GM18505 (cell line): ENCODE measurements around the gene USP22.
A peak's percentile ranks its signal among the peaks of the same experiment; 100 is the strongest.

Source experiments
- ATAC-seq: cut with Tn5 transposase; IDR thresholded peaks from one replicate; pipeline ENCODE4 v1.9.1; 2021; ENCODE audit not compliant: unreplicated experiment
- POLR2A ChIP-seq: IDR thresholded peaks from 4 replicates; pipeline ENCODE4 v1.6.1; 2011; ENCODE audit warnings: borderline replicate concordance; ENCODE audit not compliant: insufficient read depth, insufficient read length; ENCODE audit errors: extremely low read depth

The USP22 gene

DNA sequence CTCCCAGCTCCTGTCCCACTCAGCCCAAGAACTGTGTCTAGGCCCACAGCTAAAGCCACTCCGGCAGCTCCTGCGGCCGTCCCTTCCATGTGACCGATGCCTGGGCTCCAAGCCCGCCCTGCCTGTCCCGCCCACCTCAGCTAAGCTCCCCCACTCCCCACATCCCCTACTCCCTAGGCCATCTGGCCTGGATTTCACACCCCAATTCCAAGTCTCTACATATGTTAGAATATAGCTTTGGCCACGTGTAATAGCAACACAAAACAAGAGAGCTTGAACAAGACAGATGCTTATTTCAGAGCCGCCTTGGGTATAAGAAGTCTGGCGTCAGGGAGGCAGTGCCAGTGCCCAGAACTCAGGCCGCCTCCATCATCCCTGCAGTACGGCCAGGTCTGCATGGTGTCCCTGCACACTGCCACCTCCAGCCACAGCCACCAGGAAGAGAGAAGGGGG, 30.0 kb upstream of the USP22 start:
- TF ChIP-seq POLR2A: no peak
- no peak for ATAC-seq

DNA sequence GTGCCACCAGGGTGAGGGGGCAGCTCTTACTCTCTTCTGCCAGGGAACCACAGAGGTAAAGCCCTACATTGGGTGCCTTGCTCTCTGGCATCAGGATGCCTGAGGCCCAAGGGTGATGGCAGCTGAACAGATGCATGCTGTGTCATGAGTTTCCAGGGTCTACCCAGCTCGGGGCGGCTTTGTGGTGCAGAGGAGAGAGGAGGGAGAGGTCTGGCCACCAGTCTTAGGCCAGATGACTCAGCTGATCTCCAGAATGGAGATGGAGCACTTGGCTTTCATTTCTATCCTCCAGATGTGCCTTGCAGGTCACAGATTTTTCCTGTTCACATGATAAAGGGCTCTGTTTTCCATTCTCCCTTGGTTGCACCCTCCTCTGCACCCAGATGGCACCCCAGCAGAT, 23.6 kb upstream of the USP22 start:
- no peak for TF ChIP-seq POLR2A
- ATAC-seq: no peak

DNA sequence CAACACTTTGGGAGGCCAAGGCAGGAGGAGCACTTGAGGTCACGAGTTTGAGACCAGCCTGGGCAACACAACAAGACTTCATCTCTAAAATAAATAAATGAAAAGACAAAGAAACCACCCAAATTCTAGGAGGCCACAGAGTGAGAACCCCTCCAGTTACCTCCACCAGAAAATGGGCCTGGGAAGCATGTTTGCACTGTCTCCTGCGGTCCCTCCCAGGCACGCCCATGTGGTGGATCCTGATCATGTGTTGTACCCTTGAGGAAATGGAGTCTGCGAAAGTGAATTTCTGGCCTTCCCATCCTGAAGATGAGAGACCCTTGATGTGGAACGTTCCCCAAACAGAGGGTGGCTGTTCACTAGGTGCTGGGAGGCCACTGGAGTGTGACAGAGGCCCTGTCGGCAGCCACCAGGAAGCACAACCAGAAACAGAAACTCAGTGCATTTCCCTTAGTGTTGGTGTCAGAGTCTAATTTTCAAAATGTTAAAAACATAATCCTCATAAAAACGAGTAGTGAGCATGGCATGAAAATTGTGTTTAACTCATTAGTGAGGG, 19.2 kb upstream of the USP22 start:
- peak; percentile 83 for ATAC-seq
- TF ChIP-seq POLR2A: peak; percentile 27

DNA sequence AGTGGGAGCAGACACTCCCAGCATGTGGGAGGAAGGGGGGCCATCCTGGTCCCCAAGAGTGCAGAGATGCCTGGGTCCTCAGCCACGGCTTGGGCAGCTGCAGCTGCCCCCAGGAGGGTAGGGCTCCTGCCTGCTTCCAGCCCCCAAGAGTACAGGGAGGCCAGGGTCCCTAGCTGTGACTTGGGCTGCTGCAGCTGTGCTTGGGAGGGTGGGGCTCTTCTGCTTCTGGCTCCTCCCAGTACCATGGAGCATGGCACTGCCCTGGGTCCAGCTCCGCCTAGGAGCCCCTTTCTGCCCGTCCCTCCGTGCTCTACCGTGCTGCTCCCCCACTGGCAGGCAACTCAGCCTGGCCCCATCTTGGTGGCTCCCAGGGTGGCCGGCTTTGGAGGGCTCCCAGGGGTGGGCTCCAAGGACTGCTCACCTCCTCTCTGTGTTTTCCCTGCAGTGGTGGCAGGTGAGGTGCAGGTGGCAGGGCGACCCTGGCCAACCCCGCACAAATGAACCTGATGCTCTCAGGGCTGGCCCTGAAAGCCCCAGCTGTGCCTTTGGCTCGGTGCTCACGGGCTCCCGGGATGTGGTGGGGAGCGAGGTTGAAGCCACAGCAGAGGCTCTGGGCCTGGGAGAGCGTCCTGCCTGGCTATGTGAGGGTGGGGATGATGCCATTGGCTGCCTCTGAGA, 18.5 kb upstream of the USP22 start:
- ATAC-seq: no peak
- no peak for TF ChIP-seq POLR2A

DNA sequence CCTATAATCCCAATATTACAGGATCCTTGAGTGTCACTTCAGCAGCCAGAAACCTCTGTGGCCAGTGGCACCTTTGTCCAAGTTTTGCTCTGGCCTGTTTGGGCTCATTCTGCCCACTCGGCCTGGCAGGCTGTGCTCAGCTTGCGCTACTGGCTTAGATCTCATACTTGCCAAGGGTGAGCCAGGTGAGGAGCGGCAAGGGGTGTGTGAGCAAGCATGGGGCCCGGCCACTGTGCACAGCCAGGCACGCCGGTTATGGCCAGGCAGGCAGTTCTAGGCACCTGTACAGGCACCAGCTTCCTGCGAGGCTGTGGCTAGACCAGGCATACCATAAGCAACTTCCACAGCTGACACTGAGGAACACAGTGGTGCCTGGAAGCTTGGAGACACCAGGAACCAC, 16.9 kb upstream of the USP22 start:
- ATAC-seq: no peak
- TF ChIP-seq POLR2A: no peak

DNA sequence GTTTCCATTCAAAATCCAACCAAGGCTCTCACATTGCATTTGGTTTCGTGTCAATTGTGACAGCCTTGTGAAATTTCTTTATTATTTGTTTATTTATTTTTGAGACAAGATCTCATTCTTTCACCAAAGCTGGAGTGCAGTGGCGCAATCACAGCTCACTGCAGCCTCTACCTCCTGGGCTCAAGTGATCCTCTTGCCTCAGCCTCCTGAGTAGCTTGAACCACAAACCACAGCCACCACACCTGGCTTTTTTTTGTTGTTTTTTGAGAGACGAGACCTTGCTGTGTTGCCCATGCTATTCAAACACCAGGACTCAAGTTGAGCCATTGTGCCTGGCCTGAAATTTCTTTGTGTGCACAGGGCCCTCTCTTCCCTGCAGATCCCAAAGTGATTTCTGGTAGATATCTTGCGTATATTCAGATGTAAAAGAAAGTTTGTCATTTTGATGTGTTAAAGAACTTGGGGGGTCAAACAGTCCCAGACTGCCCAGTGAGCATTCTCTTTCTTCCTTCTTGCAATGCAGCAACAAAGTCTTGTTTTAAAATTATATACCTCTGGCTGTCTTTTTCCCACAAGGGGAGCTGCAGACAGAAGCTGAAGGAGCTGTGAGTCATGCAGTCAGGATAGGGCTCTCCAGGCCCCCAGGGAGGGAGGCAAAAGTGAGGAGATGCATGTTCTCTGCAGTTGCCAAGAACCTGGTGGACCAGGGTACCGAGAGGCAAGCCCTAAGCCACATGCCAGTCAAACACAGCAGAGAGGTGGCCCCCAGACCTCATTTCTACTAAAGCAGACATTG, 15.5 kb upstream of the USP22 start:
- ATAC-seq: no peak
- TF ChIP-seq POLR2A: no peak

DNA sequence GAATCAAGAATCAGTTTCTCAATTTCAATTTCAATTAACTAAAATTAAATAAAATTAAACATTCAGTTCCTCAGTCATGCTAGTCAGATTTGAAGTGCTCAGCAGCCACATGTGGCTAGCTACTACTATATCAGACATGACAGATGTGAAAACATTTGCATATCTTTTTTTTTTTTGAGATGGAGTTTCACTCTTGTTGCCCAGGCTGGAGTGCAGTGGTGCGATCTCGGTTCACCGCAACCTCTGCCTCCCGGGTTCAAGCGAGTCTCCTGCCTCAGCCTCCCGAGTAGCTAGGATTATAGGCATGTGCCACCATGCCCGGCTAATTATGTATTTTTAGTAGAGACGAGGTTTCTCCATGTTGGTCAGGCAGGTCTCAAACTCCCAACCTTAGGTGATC, 10.2 kb upstream of the USP22 start:
- ATAC-seq: peak; percentile 68

DNA sequence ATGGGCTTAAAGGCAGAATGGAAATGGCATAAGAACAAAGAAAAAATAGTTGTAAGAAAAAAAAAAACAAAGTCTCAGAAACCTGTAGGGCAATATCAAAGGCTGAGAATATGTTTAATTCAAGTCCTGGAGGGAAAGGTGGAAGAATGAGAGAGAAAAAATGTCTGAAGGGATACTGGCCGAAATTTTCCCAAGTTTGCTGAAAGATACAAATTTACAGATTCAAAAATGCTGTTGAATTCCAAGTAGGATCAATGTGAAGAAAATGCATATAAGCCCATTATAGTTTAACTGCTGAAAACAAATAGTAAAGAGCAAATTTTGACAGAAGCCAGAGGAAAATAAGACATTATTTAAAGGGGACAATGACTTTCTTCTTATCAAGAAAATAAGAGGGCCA, 6.6 kb upstream of the USP22 start:
- no peak for ATAC-seq
- TF ChIP-seq POLR2A: no peak

DNA sequence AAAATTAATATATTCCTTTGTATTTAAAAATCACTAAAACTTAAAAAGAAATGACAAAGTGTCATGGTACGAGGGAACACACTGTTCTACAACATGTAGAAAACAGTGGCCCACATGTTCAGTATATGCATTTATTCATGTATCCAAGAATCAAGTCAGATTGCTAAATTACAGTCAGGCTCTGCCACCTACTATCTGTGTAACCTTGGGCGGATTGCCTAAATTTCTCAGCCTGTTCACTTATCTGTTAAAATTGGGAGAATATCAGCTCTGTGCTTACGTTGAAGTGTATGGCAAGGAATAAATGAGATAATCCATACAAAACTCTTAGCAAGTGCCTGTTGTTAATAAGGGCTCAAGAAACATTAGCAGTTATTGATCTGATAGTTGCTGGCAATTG, 3.4 kb upstream of the USP22 start:
- no peak for TF ChIP-seq POLR2A
- ATAC-seq: no peak

DNA sequence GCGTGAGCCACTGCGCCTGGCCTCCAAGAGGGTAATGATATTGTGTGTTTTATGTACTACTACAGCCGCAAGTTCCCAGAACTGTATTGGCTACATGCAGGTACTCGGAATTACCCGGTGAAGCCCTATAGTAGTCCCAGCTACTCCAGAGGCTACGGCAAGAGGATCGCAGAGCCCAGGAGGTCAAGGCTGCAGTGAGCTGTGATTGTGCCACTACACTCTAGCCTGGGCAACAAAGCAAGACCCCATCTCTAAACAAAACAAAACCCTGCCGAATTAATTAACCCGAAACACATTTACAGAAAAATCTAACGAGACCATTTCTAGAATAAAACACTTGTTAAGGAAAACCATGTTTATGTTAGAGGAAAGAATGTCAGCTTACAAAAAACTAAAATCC, 2.2 kb upstream of the USP22 start:
- no peak for ATAC-seq
- no peak for TF ChIP-seq POLR2A

DNA sequence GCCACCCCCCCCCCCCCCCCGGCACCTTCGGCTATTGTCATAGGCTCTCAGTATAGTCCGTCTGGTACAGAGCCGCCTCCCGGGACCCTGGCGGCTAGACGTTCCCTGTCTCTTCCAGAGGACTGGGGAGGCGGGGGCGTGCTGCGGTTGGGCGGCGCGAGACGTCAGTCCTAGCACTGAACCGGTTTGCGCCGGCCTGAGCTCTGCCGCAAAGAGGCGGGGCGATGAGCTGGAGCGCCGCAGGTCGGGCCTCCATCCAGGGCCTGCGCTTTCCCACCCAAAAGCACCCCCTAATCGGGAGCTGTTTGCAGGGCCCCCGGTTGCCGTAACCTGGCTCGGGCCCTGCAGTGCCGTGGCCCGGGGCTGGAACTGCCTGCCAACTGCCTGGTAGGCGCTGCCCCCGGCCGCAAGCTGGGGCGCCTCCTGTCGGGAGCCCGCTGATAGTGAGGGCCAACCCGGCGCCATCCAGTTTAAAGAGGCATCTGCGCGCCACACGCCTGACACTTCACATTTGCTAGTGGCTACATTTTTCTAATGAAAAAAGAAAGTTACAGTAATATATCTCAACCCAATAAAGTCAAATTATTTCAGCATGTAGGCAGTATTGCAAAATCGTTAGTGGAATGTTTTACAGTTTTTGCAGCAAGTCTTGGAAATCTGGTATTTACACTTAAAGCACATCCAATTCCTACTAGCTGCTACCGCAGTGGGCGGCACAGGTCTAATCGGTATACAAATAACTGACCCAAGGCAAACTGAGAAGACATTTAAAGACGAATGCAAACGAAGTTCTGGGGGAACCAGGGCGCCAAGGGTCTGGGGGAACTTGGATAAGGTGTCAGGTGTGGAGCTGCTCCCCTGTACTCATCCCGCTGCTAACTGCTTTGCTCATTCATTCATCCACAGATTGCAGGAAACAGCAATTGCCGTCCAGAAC, 753 bp upstream of the USP22 start:
- ATAC-seq: peak; percentile 84
- TF ChIP-seq POLR2A: peak; percentile 90

DNA sequence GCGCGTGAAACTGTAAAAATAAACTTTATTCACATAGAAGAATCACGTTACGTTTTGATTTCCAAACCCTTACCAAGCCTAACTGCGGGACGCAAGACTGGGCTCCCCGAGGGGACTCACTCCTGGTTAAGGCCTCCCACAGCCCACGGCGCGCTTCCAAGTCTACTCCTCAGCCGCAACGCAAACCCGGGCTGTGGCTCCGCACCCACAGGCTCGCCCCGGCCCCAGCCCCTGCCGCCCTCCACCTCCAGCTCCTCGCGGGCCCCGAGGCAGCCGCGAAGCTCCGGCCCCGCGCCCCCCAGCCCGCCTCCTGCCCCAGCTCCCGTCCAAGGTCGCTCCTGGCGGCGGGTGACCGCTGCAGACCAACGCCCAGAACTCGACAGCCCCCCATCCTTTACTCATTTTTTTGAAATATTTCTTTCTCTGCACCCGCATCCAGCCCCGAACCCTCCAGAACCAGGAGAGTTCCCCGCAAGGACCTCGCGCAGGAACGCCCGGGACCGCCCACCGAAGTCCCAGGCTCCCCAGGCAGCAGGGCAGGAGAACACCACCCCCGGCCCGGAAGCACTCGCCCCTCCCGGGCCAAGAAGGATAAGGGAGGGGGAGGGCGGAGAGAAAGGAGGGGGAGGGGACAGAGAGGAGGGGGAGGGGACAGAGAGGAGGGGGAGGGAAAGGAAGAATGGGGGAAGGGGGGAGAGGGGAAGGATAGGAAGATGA, 912 bp downstream of the USP22 start:
- ATAC-seq: no peak

DNA sequence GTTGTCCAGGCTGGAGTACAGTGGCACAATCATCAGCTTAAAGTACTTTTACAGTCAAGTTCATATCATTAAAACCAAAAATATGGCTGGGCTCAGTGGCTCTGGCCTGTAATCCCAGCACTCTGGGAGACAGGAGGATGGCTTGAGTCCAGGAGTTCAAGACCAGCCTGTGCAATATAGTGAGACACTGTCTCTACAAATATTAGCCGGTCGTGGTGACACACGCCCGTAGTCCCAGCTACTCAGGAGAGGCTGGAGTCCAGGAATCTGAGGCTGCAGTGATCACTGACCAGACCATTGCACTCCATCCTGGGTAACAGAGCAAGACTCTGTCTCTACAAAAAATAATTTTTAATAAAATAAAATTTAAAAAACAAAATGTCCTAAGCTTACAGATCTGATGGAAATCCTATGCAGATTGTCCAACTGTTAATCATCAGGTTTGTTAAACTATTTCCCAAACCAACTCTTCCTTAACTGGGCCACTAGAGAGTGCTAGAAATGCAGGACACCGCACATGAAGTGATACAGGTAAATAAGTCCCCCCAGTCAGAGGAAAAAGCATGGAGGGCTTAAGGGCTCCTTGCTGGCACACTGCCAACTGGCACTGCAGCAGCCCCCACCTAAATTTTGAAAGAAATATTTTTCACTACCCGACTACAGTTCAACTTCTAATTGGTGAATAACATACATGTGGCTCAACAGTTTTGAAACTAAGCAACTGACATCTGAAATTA, 2.8 kb downstream of the USP22 start:
- no peak for TF ChIP-seq POLR2A
- no peak for ATAC-seq

More for the DNA sequence above, 912 bp downstream of the USP22 start:
- TF ChIP-seq POLR2A: no peak
